Measurements from ENCODE around the gene MGAT4B. TPM values are rescaled to one million over a fixed set of nuclear protein-coding genes. Genes with fewer than 3 reads are reported as not detected.

MGAT4B gene
- total RNA-seq, 2 experiments from 2014 or later = 118 TPM

GRCh38 chr5:179777456-179777855 lies 29.2 kb downstream of the MGAT4B start:
- ATAC-seq (ENCODE audit: low read depth) = no peak
- no peaks in the 10 kb centered on the region for H3K9me3 Mint-ChIP-seq
- POLR2A ChIA-PET = interaction anchor here (1.0 kb wide), 1 partner anchor 20 kb away, joined by 3 read pairs; no protein-coding TSS in a partner anchor
- peaks cover 3% of the 10 kb centered on the region for H3K36me3 Mint-ChIP-seq
- no peak overlapping the region for H3K4me3 Mint-ChIP-seq
- no peaks in the 10 kb centered on the region for H3K4me1 Mint-ChIP-seq
- H3K27ac Mint-ChIP-seq = no peak overlapping the region
- no peaks in the 10 kb centered on the region for H3K27me3 Mint-ChIP-seq
- DNase-seq = no peak

GRCh38 chr5:179776411-179776938 lies 30.2 kb downstream of the MGAT4B start:
- DNase-seq (no peak), ATAC-seq (ENCODE audit: low read depth) (no peak)
- no peaks in the 10 kb centered on the region for H3K9me3 Mint-ChIP-seq
- H3K36me3 Mint-ChIP-seq = peaks cover 3% of the 10 kb centered on the region
- no peaks in the 10 kb centered on the region for H3K27me3 Mint-ChIP-seq
- no peaks in the 10 kb centered on the region for H3K4me1 Mint-ChIP-seq
- H3K4me3 Mint-ChIP-seq = no peak overlapping the region
- H3K27ac Mint-ChIP-seq = no peak overlapping the region
- POLR2A ChIA-PET = interaction anchor here (1.0 kb wide), 1 partner anchor 21 kb away, joined by 3 read pairs; no protein-coding TSS in a partner anchor

GRCh38 chr5:179774442-179774841 lies 32.2 kb downstream of the MGAT4B start:
- no peaks in the 10 kb centered on the region for H3K9me3 Mint-ChIP-seq
- peaks cover 8% of the 10 kb centered on the region for H3K36me3 Mint-ChIP-seq
- H3K4me3 Mint-ChIP-seq = no peak overlapping the region
- no peak overlapping the region for H3K27ac Mint-ChIP-seq
- no peaks in the 10 kb centered on the region for H3K4me1 Mint-ChIP-seq
- DNase-seq = no peak
- no peaks in the 10 kb centered on the region for H3K27me3 Mint-ChIP-seq
- POLR2A ChIA-PET = no interaction called here
- no peak for ATAC-seq (ENCODE audit: low read depth)

GRCh38 chr5:179773686-179774040 lies 33.0 kb downstream of the MGAT4B start:
- Mint-ChIP-seq H3K27me3 (no peaks in the 10 kb centered on the region), H3K4me3 (no peak overlapping the region), H3K4me1 (no peaks in the 10 kb centered on the region), H3K9me3 (no peaks in the 10 kb centered on the region), H3K27ac (no peak overlapping the region), H3K36me3 (peaks cover 9% of the 10 kb centered on the region)
- ATAC-seq (ENCODE audit: low read depth) (no peak), DNase-seq (no peak)
- POLR2A ChIA-PET = no interaction called here

- no peak for ATAC-seq (ENCODE audit: low read depth)
Observed at GRCh38 chr5:179772351-179772750, 34.3 kb downstream of the MGAT4B start.

GRCh38 chr5:179771311-179771895 lies 35.3 kb downstream of the MGAT4B start:
- Mint-ChIP-seq H3K36me3 (peaks cover 11% of the 10 kb centered on the region), H3K27me3 (no peaks in the 10 kb centered on the region), H3K27ac (no peak overlapping the region), H3K4me3 (no peak overlapping the region), H3K4me1 (no peaks in the 10 kb centered on the region), H3K9me3 (no peaks in the 10 kb centered on the region)
- no peak for DNase-seq
- ATAC-seq (ENCODE audit: low read depth) = no peak
- POLR2A ChIA-PET = no interaction called here

More at GRCh38 chr5:179772351-179772750, 34.3 kb downstream of the MGAT4B start:
- DNase-seq = no peak
- no peak overlapping the region for H3K27ac Mint-ChIP-seq
- no peak overlapping the region for H3K4me3 Mint-ChIP-seq
- POLR2A ChIA-PET = no interaction called here
- H3K36me3 Mint-ChIP-seq = peaks cover 11% of the 10 kb centered on the region
- no peaks in the 10 kb centered on the region for H3K4me1 Mint-ChIP-seq
- no peaks in the 10 kb centered on the region for H3K27me3 Mint-ChIP-seq
- no peaks in the 10 kb centered on the region for H3K9me3 Mint-ChIP-seq

GRCh38 chr5:179769796-179770195 lies 36.9 kb downstream of the MGAT4B start:
- no peaks in the 10 kb centered on the region for H3K27me3 Mint-ChIP-seq
- DNase-seq (no peak), ATAC-seq (ENCODE audit: low read depth) (no peak)
- H3K4me3 Mint-ChIP-seq = no peak overlapping the region
- H3K36me3 Mint-ChIP-seq = peaks cover 12% of the 10 kb centered on the region
- H3K9me3 Mint-ChIP-seq = no peaks in the 10 kb centered on the region
- POLR2A ChIA-PET = no interaction called here
- peaks cover 2% of the 10 kb centered on the region for H3K4me1 Mint-ChIP-seq
- no peak overlapping the region for H3K27ac Mint-ChIP-seq

- Mint-ChIP-seq H3K27ac (no peak overlapping the region), H3K36me3 (peaks cover 12% of the 10 kb centered on the region), H3K27me3 (no peaks in the 10 kb centered on the region), H3K4me1 (peaks cover 2% of the 10 kb centered on the region), H3K9me3 (no peaks in the 10 kb centered on the region), H3K4me3 (no peak overlapping the region)
- POLR2A ChIA-PET = no interaction called here
- DNase-seq (no peak), ATAC-seq (ENCODE audit: low read depth) (no peak)
Observed at GRCh38 chr5:179769271-179769670, 37.4 kb downstream of the MGAT4B start.

GRCh38 chr5:179768326-179769085 lies 38.2 kb downstream of the MGAT4B start:
- POLR2A ChIA-PET = no interaction called here
- DNase-seq = no peak
- Mint-ChIP-seq H3K27me3 (no peaks in the 10 kb centered on the region), H3K4me1 (peaks cover 5% of the 10 kb centered on the region), H3K9me3 (no peaks in the 10 kb centered on the region), H3K27ac (no peak overlapping the region), H3K4me3 (no peak overlapping the region), H3K36me3 (peaks cover 12% of the 10 kb centered on the region)
- no peak for ATAC-seq (ENCODE audit: low read depth)

GRCh38 chr5:179767496-179768100 lies 39.1 kb downstream of the MGAT4B start:
- no peak for ATAC-seq (ENCODE audit: low read depth)
- H3K27me3 Mint-ChIP-seq = no peaks in the 10 kb centered on the region
- H3K36me3 Mint-ChIP-seq = peaks cover 12% of the 10 kb centered on the region
- no peak overlapping the region for H3K27ac Mint-ChIP-seq
- POLR2A ChIA-PET = no interaction called here
- no peak for DNase-seq
- no peaks in the 10 kb centered on the region for H3K9me3 Mint-ChIP-seq
- peaks cover 9% of the 10 kb centered on the region for H3K4me1 Mint-ChIP-seq
- H3K4me3 Mint-ChIP-seq = no peak overlapping the region

- Mint-ChIP-seq H3K9me3 (no peaks in the 10 kb centered on the region), H3K27ac (no peak overlapping the region), H3K4me3 (no peak overlapping the region), H3K4me1 (peaks cover 16% of the 10 kb centered on the region), H3K36me3 (peaks cover 12% of the 10 kb centered on the region), H3K27me3 (no peaks in the 10 kb centered on the region)
- DNase-seq (no peak), ATAC-seq (ENCODE audit: low read depth) (no peak)
- POLR2A ChIA-PET = no interaction called here
Observed at GRCh38 chr5:179766726-179767455, 39.8 kb downstream of the MGAT4B start.

GRCh38 chr5:179766021-179766725 lies 40.5 kb downstream of the MGAT4B start:
- Mint-ChIP-seq H3K4me3 (no peak overlapping the region), H3K36me3 (peaks cover 12% of the 10 kb centered on the region), H3K27ac (no peak overlapping the region), H3K4me1 (peaks cover 21% of the 10 kb centered on the region), H3K27me3 (no peaks in the 10 kb centered on the region), H3K9me3 (no peaks in the 10 kb centered on the region)
- DNase-seq (no peak), ATAC-seq (ENCODE audit: low read depth) (no peak)
- POLR2A ChIA-PET = no interaction called here

GRCh38 chr5:179765400-179765799 lies 41.3 kb downstream of the MGAT4B start:
- POLR2A ChIA-PET = no interaction called here
- no peak overlapping the region for H3K27ac Mint-ChIP-seq

More at GRCh38 chr5:179765400-179765799, 41.3 kb downstream of the MGAT4B start:
- Mint-ChIP-seq H3K9me3 (no peaks in the 10 kb centered on the region), H3K27me3 (no peaks in the 10 kb centered on the region), H3K4me1 (peaks cover 23% of the 10 kb centered on the region), H3K4me3 (no peak overlapping the region), H3K36me3 (peaks cover 12% of the 10 kb centered on the region)
- ATAC-seq (ENCODE audit: low read depth) (no peak), DNase-seq (no peak)
